Measurements from ENCODE around the gene SLC35F3.

SLC35F3 gene

DNA sequence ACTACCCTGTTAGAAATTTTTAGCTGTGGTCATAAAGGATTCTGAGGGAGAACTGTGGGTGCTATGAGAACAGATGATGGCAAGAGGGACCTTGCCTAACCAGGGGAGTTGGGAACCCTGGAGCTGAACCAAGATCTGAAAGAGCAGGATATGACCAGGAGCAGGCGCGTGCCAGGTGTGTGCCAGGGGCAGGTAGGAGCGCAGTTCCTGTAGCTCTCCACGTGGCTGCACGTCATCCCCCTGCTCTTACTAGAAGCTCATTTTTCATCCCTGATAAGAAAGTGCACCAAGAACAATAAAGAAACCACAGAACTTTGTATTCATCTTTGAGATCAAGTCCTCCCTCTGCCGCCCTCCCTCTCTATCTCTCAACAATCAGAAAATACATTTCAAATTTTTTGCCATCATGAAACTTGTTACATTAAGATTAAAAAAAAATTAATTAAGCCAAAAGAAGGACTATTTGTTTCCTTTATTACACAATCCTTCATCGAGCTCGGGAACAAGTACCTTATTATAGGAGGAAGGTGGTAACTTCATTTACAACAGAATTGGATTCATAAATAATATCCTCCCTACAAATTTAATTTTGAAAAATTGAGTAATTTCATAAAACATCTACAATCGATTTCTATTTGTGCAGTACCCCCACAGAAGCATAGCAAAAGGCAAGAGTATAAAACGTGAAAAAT lies 78.5 kb downstream of the SLC35F3 start:
- TF ChIP-seq, protein P1, sequence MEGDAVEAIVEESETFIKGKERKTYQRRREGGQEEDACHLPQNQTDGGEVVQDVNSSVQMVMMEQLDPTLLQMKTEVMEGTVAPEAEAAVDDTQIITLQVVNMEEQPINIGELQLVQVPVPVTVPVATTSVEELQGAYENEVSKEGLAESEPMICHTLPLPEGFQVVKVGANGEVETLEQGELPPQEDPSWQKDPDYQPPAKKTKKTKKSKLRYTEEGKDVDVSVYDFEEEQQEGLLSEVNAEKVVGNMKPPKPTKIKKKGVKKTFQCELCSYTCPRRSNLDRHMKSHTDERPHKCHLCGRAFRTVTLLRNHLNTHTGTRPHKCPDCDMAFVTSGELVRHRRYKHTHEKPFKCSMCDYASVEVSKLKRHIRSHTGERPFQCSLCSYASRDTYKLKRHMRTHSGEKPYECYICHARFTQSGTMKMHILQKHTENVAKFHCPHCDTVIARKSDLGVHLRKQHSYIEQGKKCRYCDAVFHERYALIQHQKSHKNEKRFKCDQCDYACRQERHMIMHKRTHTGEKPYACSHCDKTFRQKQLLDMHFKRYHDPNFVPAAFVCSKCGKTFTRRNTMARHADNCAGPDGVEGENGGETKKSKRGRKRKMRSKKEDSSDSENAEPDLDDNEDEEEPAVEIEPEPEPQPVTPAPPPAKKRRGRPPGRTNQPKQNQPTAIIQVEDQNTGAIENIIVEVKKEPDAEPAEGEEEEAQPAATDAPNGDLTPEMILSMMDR (IDR thresholded peaks at IDR 0.05; ENCODE audit: low read depth, low read length, poor library complexity, severe bottlenecking) = no peak
- no peak for TF ChIP-seq EZH2phosphoT487 (IDR thresholded peaks at IDR 0.05; ENCODE audit: borderline replicate concordance, low read length)
- H3K4me1 ChIP-seq (ENCODE audit: control insufficient read depth, low read length) = no peaks in the 10 kb centered on the region

DNA sequence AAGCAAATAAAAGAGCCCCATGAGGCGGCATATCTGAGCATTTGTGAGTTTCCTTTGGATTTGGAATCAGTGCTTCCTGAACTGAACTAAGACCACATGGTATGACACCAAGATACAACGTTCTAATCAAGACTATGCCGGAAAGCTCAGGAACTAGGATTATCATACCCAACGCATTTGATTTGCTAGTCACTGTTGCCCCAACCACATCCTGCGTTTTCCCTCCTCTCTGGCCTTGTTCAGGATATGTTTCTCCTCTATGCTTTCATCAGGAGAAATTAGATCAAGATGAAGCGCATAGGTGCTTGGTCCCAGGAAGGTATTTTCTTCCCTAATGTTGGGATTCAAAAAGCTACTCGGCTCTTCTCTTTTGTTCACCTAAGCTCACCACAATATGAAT lies 79.3 kb downstream of the SLC35F3 start:
- H3K27ac ChIP-seq (ENCODE audit: low read depth, low read length) = no peak overlapping the region
- H3K4me2 ChIP-seq (ENCODE audit: low read length) = no peak overlapping the region
- TF ChIP-seq, protein P1 (IDR thresholded peaks at IDR 0.05; ENCODE audit: low read depth, low read length, poor library complexity, severe bottlenecking) = no peak
- TF ChIP-seq EZH2phosphoT487 (IDR thresholded peaks at IDR 0.05; ENCODE audit: borderline replicate concordance, low read length) = no peak

More for the DNA sequence above, 78.5 kb downstream of the SLC35F3 start:
- Histone ChIP-seq H3K4me2 (ENCODE audit: low read length) (no peak overlapping the region), H3F3A (ENCODE audit: control insufficient read depth, insufficient read depth) (no peaks in the 10 kb centered on the region), H3K4me3 (ENCODE audit: low read length) (no peak overlapping the region), H3K9me3 (ENCODE audit: control insufficient read depth, insufficient read depth, low read length) (no peaks in the 10 kb centered on the region), H4K20me1 (ENCODE audit: control insufficient read depth, insufficient read depth, low read depth, low read length) (no peaks in the 10 kb centered on the region), H3K27me3 (ENCODE audit: control insufficient read depth, low read length) (no peaks in the 10 kb centered on the region), H3K36me3 (ENCODE audit: control insufficient read depth, low read length) (no peaks in the 10 kb centered on the region), H3K79me2 (ENCODE audit: control insufficient read depth, low read length) (no peaks in the 10 kb centered on the region), H3K9me2 (replicated peaks; ENCODE audit: control insufficient read depth, low read length) (no peaks in the 10 kb centered on the region), H3K27ac (ENCODE audit: low read depth, low read length) (no peak overlapping the region)

DNA sequence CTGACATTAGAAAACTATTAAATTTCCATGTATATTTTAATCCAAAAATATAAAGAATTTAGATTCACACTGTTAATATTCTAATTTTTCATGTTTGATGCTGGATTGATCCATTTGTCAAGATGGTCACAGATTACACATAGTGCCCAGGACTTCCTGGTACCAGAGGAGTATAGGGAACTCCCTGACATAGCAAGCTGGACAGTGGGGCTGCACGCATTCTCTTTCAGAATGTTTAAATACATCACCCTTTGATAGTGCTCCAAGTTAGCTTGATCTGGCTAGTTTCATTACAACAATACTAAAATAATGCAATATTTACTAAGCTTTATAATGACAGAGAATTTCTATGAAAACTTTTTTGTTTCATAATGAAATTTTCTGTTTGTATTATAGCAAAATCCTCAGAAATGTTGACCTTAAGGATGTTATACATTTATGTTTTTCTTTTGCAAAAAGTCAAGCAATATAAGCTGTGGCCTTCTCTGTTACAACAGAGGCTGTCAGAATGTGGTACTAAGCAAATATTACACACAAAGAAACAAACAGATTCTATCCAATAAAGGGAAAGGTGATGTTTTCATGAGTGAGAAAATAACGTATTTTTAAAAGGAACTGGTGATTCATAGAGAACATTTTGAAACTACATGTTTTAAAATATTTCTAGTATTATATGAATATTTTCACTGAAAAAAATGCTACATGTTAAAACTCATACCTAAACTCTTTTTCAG lies 84.7 kb downstream of the SLC35F3 start:
- Histone ChIP-seq H3K4me1 (ENCODE audit: control insufficient read depth, low read length) (no peaks in the 10 kb centered on the region), H3K4me2 (ENCODE audit: low read length) (no peak overlapping the region), H3K4me3 (ENCODE audit: low read length) (no peak overlapping the region), H3K27me3 (ENCODE audit: control insufficient read depth, low read length) (no peaks in the 10 kb centered on the region), H3F3A (ENCODE audit: control insufficient read depth, insufficient read depth) (no peaks in the 10 kb centered on the region), H3K79me2 (ENCODE audit: control insufficient read depth, low read length) (no peaks in the 10 kb centered on the region), H3K27ac (ENCODE audit: low read depth, low read length) (no peak overlapping the region), H3K36me3 (ENCODE audit: control insufficient read depth, low read length) (no peaks in the 10 kb centered on the region), H4K20me1 (ENCODE audit: control insufficient read depth, insufficient read depth, low read depth, low read length) (no peaks in the 10 kb centered on the region), H3K9me2 (replicated peaks; ENCODE audit: control insufficient read depth, low read length) (no peaks in the 10 kb centered on the region), H3K9me3 (ENCODE audit: control insufficient read depth, insufficient read depth, low read length) (no peaks in the 10 kb centered on the region)
- TF ChIP-seq EZH2phosphoT487 (IDR thresholded peaks at IDR 0.05; ENCODE audit: borderline replicate concordance, low read length) = no peak
- TF ChIP-seq, protein P1 (IDR thresholded peaks at IDR 0.05; ENCODE audit: low read depth, low read length, poor library complexity, severe bottlenecking) = no peak

More for the DNA sequence above, 79.3 kb downstream of the SLC35F3 start:
- Histone ChIP-seq H3K4me1 (ENCODE audit: control insufficient read depth, low read length) (no peaks in the 10 kb centered on the region), H3K79me2 (ENCODE audit: control insufficient read depth, low read length) (no peaks in the 10 kb centered on the region), H3K27me3 (ENCODE audit: control insufficient read depth, low read length) (no peaks in the 10 kb centered on the region), H3F3A (ENCODE audit: control insufficient read depth, insufficient read depth) (no peaks in the 10 kb centered on the region), H3K36me3 (ENCODE audit: control insufficient read depth, low read length) (no peaks in the 10 kb centered on the region), H3K4me3 (ENCODE audit: low read length) (no peak overlapping the region), H4K20me1 (ENCODE audit: control insufficient read depth, insufficient read depth, low read depth, low read length) (no peaks in the 10 kb centered on the region), H3K9me2 (replicated peaks; ENCODE audit: control insufficient read depth, low read length) (no peaks in the 10 kb centered on the region), H3K9me3 (ENCODE audit: control insufficient read depth, insufficient read depth, low read length) (no peaks in the 10 kb centered on the region)
